Right lobe of liver (tissue), 6 donors: Measurements from ENCODE around the gene IRF4. TPM values are rescaled to one million over a fixed set of nuclear protein-coding genes. Genes with fewer than 3 reads are reported as not detected.
"Not testable (repeated sequence)": the region's sequence is repeated elsewhere in the genome, so short reads cannot be mapped to it uniquely, and the experiment has no call there.

Experiments used
- ATAC-seq, 4 donors: fragments of 200-7000 bp; cut with Tn5 transposase; one replicate each; pipeline ENCODE4 v1.9.1; 2020; ENCODE audit warnings: mild to moderate bottlenecking in 4 of 4, moderate library complexity in 4 of 4
- DNase-seq, 3 donors: peaks; one replicate each; pipeline ENCODE4 v3.0.0-alpha.2; 2020
- H3K27ac ChIP-seq, 3 donors: fragments of 200-600 bp; one replicate each; pipeline ENCODE4 v1.8.0; 2022
- H3K27me3 ChIP-seq, 2 donors: fragments of 200-600 bp; one replicate each; pipeline ENCODE4 v1.8.0; 2022
- H3K36me3 ChIP-seq, 4 donors: fragments of 200-600 bp; sonication (generic) in 1 of 4; one replicate each; pipeline versions ENCODE4 v1.5.1 to v1.8.0; 2017 to 2022; ENCODE audit warnings: control low read depth in 1 of 4
- H3K4me1 ChIP-seq, 4 donors: fragments of 200-600 bp; sonication (generic) in 1 of 4; one replicate each; pipeline versions ENCODE4 v1.5.1 to v1.8.0; 2017 to 2022; ENCODE audit warnings: control low read depth in 1 of 4
- H3K4me3 ChIP-seq, 3 donors: fragments of 200-600 bp; one replicate each; pipeline ENCODE4 v1.8.0; 2022
- H3K9me3 ChIP-seq, 4 donors: fragments of 200-600 bp; sonication (generic) in 1 of 4; one replicate each; pipeline versions ENCODE4 v1.5.1 to v1.8.0; 2017 to 2022; ENCODE audit warnings: control low read depth in 1 of 4
- POLR2A ChIP-seq: fragments of 450-650 bp; IDR thresholded peaks from one replicate; pipeline ENCODE4 v1.6.1; 2017; ENCODE audit warnings: antibody characterized with exemption, mild to moderate bottlenecking
- WGBS: methylation state at CpG from one replicate; pipeline ENCODE4 v1.1.6; 2018; ENCODE audit warnings: low coverage, low lambda C conversion rate; ENCODE audit not compliant: insufficient coverage; ENCODE audit errors: missing lambda C conversion rate; 5-methylcytosine and 5-hydroxymethylcytosine counted together
- intact Hi-C, 2 donors: fragments of 100-400 bp; cut with DNase I; formaldehyde crosslinking; loops; one replicate each; pipeline versions ENCODE4 v1.11.2 to v1.14.1; 2022
- total RNA-seq, 6 experiments: library from RNA; depleted of rRNA in 2 of 6; stranded (reverse); fragments of >200 nt in 2 of 6; fragmentation: NEBNext Ultra II Directional in 3 of 6; extraction: Animal tissue kit (Norgen Biotek cat#: 25700) in 3 of 6; gene quantifications; one replicate each; pipeline versions ENCODE4 v1.1.0 to v1.2.4, GENCODE V29; 2016 to 2023
- TF ChIP-seq, protein P1 (sequence below), 4 donors: fragments of 200-600 bp in 3 of 4; fragments of 450-650 bp in 1 of 4; IDR thresholded peaks; one replicate each; pipeline versions ENCODE4 v1.5.1 to v1.8.0; 2016 to 2022; ENCODE audit warnings: antibody characterized with exemption in 4 of 4, mild to moderate bottlenecking in 2 of 4
- donor health status: DM: no; HTN: yes; CAD: no.
- donor health status: DM: no; HTN: no; CAD: no.
- donor health status: DM: no; HTN: no; CAD: no.
- donor health status: DM: no; HTN: yes; CAD: no.
- donor health status: DM: no; HTN: yes; CAD: no.

The IRF4 gene
- total RNA-seq, 6 experiments from 2014 or later, result 0.24 to 5.0 (median 1.6) TPM

DNA sequence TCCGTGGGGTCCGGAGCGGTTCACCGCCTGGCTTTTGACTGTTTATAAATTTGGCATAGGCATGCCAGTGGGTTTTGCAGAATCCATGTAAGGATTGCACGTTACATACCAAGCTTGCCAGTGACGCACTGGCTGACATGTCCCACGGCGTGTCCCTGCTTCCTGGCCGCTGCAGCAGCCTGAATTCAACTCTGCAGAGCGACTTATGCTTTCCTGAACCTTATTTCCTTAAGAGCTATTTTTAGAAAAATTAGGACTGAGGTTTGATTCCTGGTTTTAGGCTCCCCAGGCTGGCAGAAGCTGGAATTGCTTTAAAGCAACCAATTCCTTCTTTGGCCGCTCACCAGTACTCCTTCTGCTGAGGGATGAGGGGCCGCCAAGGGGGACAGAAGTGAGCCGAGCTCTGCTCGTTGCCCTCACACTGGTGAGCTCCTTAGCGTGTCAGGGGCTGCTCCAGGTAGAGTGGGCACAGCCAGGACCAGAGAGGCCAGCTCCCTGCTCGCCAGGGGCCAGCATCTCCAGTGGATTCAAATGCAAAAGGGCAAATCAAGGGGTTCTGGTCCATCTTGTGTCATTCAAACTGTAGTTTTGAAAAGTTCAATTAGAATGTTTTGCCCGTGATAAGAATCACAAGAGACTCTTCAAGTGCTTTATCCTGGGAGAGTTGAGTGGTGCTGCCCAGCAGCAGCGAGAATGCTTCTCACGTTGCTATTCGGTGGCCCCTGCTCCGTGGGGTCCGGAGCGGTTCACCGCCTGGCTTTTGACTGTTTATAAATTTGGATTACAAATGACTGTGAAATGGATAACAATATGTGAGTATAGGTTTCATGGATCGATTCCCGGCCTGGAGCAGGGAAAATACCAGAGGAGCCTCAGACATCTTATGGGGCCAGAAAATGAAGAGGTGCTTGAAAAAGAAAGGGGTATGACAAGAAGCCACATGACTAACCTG, 17.5 kb upstream of the IRF4 start:
- Histone ChIP-seq H3K9me3 (no peaks in the 10 kb centered on the region), H3K27me3 (peaks cover 0 to 6% of the 10 kb centered on the region in 2 donors), H3K4me3 (no peak overlapping the region), H3K4me1 (no peaks in the 10 kb centered on the region), H3K27ac (no peak overlapping the region), H3K36me3 (no peaks in the 10 kb centered on the region)
- DNase-seq (peak in 1 of 3 donors; percentile 49), ATAC-seq (peak in 3 of 4 donors; percentile 20 to 32 (median 24))
- WGBS, result 63% methylated on average over 26 of the region's 26 CpGs
- intact Hi-C loops, result no loop called here
- TF ChIP-seq POLR2A, result no peak
- TF ChIP-seq, protein P1, sequence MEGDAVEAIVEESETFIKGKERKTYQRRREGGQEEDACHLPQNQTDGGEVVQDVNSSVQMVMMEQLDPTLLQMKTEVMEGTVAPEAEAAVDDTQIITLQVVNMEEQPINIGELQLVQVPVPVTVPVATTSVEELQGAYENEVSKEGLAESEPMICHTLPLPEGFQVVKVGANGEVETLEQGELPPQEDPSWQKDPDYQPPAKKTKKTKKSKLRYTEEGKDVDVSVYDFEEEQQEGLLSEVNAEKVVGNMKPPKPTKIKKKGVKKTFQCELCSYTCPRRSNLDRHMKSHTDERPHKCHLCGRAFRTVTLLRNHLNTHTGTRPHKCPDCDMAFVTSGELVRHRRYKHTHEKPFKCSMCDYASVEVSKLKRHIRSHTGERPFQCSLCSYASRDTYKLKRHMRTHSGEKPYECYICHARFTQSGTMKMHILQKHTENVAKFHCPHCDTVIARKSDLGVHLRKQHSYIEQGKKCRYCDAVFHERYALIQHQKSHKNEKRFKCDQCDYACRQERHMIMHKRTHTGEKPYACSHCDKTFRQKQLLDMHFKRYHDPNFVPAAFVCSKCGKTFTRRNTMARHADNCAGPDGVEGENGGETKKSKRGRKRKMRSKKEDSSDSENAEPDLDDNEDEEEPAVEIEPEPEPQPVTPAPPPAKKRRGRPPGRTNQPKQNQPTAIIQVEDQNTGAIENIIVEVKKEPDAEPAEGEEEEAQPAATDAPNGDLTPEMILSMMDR (IDR thresholded peaks at IDR 0.05), result no peak

DNA sequence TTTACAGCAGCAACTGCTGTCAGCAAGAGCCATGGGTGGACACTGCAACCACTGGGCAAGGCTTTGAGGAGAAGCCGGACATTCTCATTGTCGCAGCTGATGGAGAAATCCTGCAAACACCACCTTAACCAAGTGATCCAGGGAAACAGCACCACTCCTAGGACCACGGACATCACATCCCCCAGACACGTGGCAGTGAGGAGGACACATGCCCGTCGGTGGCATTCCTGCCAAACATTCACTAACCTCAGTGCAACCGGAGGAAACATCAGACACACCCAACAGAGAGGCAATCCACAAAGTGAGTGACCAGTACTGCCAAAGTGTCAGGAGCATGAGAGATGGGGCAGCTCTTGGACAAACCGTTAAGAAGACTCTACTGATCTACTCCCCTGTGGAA, 16.6 kb upstream of the IRF4 start:
- 57% methylated on average over 8 of the region's 8 CpGs for WGBS
- Histone ChIP-seq H3K27ac (no peak overlapping the region), H3K4me1 (no peaks in the 10 kb centered on the region), H3K9me3 (no peaks in the 10 kb centered on the region), H3K27me3 (peaks cover 0 to 6% of the 10 kb centered on the region in 2 donors), H3K36me3 (no peaks in the 10 kb centered on the region), H3K4me3 (no peak overlapping the region)
- intact Hi-C loops, result no loop called here
- DNase-seq, result no peak
- TF ChIP-seq, protein P1 (IDR thresholded peaks at IDR 0.05), result no peak
- TF ChIP-seq POLR2A, result no peak
- ATAC-seq, result no peak

DNA sequence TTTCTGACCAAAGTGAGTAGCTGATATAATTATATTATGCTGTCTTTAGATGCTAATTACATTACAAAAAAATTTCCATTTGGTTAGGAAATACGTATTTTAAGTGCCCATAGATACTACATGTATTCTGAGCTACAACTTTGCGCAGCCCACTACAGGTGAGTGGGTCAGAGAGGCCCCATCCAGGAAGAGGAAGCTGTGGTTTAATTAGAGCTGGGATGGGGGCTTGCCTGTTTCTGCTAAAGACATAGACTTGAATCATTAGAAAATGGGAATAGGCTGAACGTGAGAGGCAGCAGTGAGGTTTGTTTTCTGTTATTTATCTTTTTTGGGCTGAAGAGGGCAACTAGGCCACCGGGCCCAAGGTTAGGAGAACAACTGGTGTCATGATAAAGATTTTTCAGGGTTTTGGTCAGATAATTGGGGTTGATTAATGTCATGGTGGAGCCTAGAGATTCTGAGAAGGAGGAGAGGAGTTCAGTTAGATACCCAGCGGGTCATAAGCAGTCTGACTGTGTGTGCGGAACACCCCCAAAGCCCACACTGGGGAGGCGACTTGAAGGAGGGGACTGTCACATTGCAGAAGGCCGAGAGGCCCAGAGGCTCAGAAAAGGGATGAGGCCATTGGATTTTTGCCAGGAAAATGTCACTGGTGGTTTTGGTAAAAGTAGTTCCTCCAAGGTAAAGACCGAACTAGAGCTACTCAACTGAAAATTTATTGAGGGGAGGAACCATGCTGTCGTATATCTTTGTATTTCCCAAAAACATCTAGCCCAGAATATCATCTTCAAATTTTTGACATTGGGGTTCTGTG, 14.5 kb upstream of the IRF4 start:
- Histone ChIP-seq H3K9me3 (no peaks in the 10 kb centered on the region), H3K27ac (no peak overlapping the region), H3K36me3 (no peaks in the 10 kb centered on the region), H3K4me3 (no peak overlapping the region), H3K4me1 (no peaks in the 10 kb centered on the region), H3K27me3 (peaks cover 0 to 6% of the 10 kb centered on the region in 2 donors)
- TF ChIP-seq POLR2A, result no peak
- TF ChIP-seq, protein P1 (IDR thresholded peaks at IDR 0.05), result no peak
- 53% methylated on average over 10 of the region's 10 CpGs for WGBS
- intact Hi-C loops, result no loop called here
- ATAC-seq (no peak), DNase-seq (no peak)

DNA sequence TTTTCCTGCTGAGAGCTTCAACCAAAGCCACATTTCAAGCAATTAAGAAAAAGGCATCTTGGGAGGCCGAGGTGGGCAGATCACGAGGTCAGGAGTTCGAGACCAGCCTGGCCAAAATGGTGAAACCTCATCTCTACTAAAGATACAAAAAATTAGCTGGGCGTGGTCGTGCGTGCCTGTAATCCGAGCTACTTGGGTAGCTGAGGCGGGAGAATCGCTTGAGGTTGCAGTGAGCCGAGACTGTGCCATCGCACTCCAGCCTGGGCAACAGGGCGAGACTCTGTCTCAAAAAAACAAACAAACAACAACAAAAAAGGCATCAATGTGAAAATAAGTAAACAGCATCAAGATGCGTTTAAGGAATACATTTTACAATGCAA, 13.9 kb upstream of the IRF4 start:
- H3K4me1 ChIP-seq, H3K27me3 ChIP-seq, H3K4me3 ChIP-seq, DNase-seq, H3K9me3 ChIP-seq, H3K36me3 ChIP-seq, H3K27ac ChIP-seq, ATAC-seq, intact Hi-C loops: not testable (repeated sequence)
- WGBS, result 68% methylated on average over 13 of the region's 13 CpGs
